Esophagus muscularis mucosa (tissue), 4 donors: Measurements from ENCODE around the gene ERC2. TPM values are rescaled to one million over a fixed set of nuclear protein-coding genes. Genes with fewer than 3 reads are reported as not detected.

ENCODE experiments used
- DNase-seq: peaks from one replicate; pipeline ENCODE4 v3.0.0-alpha.2; 2017; ENCODE audit errors: extremely low spot score
- H3K27ac ChIP-seq, 4 donors: fragments of 200-600 bp; sonication (generic); replicated peaks in 1 of 4; 1 replicate in 3 of 4; 2 replicates in 1 of 4; pipeline ENCODE4 v1.5.1; 2016 to 2019; ENCODE audit warnings: mild to moderate bottlenecking in 1 of 4
- H3K27me3 ChIP-seq, 4 donors: fragments of 200-600 bp; sonication (generic); one replicate each; pipeline versions ENCODE4 v1.5.1 to v1.6.0; 2016 to 2019
- H3K36me3 ChIP-seq, 4 donors: fragments of 200-600 bp; sonication (generic); one replicate each; pipeline ENCODE4 v1.5.1; 2016 to 2019
- H3K4me1 ChIP-seq, 4 donors: fragments of 200-600 bp; sonication (generic); one replicate each; pipeline ENCODE4 v1.5.1; 2016 to 2019
- H3K4me3 ChIP-seq, 4 donors: fragments of 200-600 bp; sonication (generic); 1 replicate in 2 of 4; 2 replicates in 2 of 4; pipeline ENCODE4 v1.5.1; 2016 to 2019; ENCODE audit warnings: mild to moderate bottlenecking in 4 of 4, moderate library complexity in 1 of 4
- H3K9me3 ChIP-seq, 4 donors: fragments of 200-600 bp; sonication (generic); 1 replicate in 3 of 4; 2 replicates in 1 of 4; pipeline ENCODE4 v1.5.1; 2016 to 2019
- EP300 ChIP-seq: sonication (generic); formaldehyde crosslinking; IDR thresholded peaks from one replicate; pipeline ENCODE4 v1.6.1; 2017; ENCODE audit warnings: antibody characterized with exemption
- POLR2A ChIP-seq: fragments of 450-650 bp; IDR thresholded peaks from one replicate; pipeline ENCODE4 v1.6.1; 2017; ENCODE audit warnings: antibody characterized with exemption, moderate library complexity, mild to moderate bottlenecking, low read depth
- POLR2AphosphoS5 ChIP-seq, 2 donors: sonication (generic); formaldehyde crosslinking; IDR thresholded peaks; one replicate each; pipeline ENCODE4 v1.6.1; 2017; ENCODE audit warnings: antibody characterized with exemption in 2 of 2
- WGBS: methylation state at CpG from one replicate; pipeline ENCODE4 v1.1.5; 2018; 5-methylcytosine and 5-hydroxymethylcytosine counted together
- intact Hi-C: fragments of 100-400 bp; cut with DNase I; formaldehyde crosslinking; loops from one replicate; pipeline ENCODE4 v1.15.1; 2023
- total RNA-seq, 4 donors: library from RNA; depleted of rRNA; stranded (reverse); fragments of >200 nt; gene quantifications; one replicate each; pipeline versions ENCODE4 v1.1.0 to v1.2.1, GENCODE V29; 2016
- TF ChIP-seq, protein P1 (sequence below), 3 experiments: fragments of 200-600 bp in 2 of 3; fragments of 450-650 bp in 1 of 3; sonication (generic) in 2 of 3; IDR thresholded peaks; one replicate each; pipeline ENCODE4 v1.5.1; 2017 to 2019; ENCODE audit warnings: antibody characterized with exemption in 3 of 3, mild to moderate bottlenecking in 2 of 3, moderate library complexity in 1 of 3

The ERC2 gene
- total RNA-seq, 4 donors from 2014 or later: 0.42 to 2.0 (median 1.5) TPM

DNA sequence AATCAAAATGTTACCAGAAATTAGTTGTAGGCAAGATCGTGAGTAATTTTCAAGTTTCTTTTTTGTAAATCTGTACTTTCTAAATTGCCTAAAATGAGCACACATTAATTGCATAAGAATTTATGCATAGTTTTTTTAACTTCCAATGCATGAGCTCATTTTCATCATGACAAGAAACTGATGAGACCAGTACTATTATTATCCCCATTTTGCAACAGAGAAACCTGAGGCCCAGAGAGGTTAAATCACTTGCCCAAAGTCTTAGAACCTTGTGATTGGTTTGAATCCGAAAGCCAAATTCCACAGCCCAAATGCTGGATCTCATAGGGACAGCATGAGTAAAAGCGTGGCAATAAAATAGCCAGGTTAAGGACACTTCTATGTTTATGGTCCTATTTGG lies 274.7 kb downstream of the ERC2 start:
- H3K4me3 ChIP-seq: no peak overlapping the region
- TF ChIP-seq EP300 (no peak), POLR2AphosphoS5 (IDR thresholded peaks at IDR 0.05) (no peak), POLR2A (no peak)
- TF ChIP-seq, protein P1, sequence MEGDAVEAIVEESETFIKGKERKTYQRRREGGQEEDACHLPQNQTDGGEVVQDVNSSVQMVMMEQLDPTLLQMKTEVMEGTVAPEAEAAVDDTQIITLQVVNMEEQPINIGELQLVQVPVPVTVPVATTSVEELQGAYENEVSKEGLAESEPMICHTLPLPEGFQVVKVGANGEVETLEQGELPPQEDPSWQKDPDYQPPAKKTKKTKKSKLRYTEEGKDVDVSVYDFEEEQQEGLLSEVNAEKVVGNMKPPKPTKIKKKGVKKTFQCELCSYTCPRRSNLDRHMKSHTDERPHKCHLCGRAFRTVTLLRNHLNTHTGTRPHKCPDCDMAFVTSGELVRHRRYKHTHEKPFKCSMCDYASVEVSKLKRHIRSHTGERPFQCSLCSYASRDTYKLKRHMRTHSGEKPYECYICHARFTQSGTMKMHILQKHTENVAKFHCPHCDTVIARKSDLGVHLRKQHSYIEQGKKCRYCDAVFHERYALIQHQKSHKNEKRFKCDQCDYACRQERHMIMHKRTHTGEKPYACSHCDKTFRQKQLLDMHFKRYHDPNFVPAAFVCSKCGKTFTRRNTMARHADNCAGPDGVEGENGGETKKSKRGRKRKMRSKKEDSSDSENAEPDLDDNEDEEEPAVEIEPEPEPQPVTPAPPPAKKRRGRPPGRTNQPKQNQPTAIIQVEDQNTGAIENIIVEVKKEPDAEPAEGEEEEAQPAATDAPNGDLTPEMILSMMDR (IDR thresholded peaks at IDR 0.05): no peak
- H3K36me3 ChIP-seq: no peaks in the 10 kb centered on the region
- H3K4me1 ChIP-seq: peaks cover 0 to 7% (median 3%) of the 10 kb centered on the region in 4 donors
- DNase-seq: no peak
- no peak overlapping the region for H3K27ac ChIP-seq
- WGBS: 91% methylated on average over 3 of the region's 3 CpGs
- no peaks in the 10 kb centered on the region for H3K27me3 ChIP-seq
- intact Hi-C loops: no loop called here
- H3K9me3 ChIP-seq: no peaks in the 10 kb centered on the region

DNA sequence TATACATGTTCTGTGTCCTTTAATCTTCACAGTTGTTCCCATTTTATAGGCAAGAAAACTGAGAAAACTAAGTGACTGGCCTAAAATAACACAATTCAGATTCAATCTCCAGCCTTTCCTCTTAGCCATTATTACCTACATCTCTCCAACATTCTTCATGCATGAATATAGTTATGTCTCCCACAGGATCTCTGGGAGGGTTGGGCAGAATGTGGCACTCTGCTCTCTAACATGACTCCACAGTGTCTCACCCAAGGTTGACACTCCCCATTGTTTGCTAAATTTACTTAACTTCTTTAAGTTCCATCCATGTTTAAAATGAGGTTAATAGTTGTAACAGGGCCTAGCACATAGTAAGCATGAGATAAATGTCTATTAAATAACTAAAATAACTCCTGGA lies 276.3 kb downstream of the ERC2 start:
- no peak overlapping the region for H3K4me3 ChIP-seq
- H3K9me3 ChIP-seq: no peaks in the 10 kb centered on the region
- DNase-seq: no peak
- H3K4me1 ChIP-seq: peaks cover 0 to 5% (median 3%) of the 10 kb centered on the region in 4 donors
- intact Hi-C loops: no loop called here
- no peak for TF ChIP-seq POLR2A
- no peak for TF ChIP-seq EP300
- no peak for TF ChIP-seq POLR2AphosphoS5 (IDR thresholded peaks at IDR 0.05)
- TF ChIP-seq, protein P1 (IDR thresholded peaks at IDR 0.05): no peak
- no peaks in the 10 kb centered on the region for H3K36me3 ChIP-seq
- no peak overlapping the region for H3K27ac ChIP-seq
- H3K27me3 ChIP-seq: no peaks in the 10 kb centered on the region

DNA sequence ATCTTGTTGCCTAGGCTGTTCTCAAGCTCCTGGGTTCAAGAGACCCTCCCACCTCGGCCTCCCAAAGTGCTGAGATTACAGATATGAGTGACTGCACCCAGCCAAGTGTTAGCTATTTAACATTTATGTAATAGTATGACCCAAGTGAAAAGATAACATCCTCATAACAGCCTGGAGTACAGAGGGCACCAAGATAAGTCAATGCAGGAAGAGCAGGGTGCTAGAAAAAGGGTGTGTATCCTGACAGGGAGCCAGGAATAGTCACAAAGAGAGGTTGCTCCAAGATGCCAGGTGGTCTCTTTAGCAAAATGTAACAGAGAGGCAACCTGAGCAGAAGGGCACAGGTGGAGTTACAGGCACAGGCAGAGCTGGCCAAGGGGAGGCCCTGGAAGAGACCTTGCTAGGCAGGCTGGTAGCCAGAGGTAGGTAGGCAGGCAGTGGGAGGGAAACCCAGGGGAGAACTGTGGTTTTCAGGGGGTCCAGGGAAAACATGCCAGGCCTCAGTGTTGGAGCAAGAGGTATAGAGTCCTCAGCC lies 277.4 kb downstream of the ERC2 start:
- H3K9me3 ChIP-seq: no peaks in the 10 kb centered on the region
- H3K27ac ChIP-seq: no peak overlapping the region
- no peaks in the 10 kb centered on the region for H3K36me3 ChIP-seq
- no peaks in the 10 kb centered on the region for H3K27me3 ChIP-seq
- 67% methylated on average over 1 of the region's 1 CpG for WGBS
- H3K4me3 ChIP-seq: no peak overlapping the region
- DNase-seq: no peak
- TF ChIP-seq POLR2A: no peak
- H3K4me1 ChIP-seq: no peaks in the 10 kb centered on the region
- intact Hi-C loops: no loop called here

DNA sequence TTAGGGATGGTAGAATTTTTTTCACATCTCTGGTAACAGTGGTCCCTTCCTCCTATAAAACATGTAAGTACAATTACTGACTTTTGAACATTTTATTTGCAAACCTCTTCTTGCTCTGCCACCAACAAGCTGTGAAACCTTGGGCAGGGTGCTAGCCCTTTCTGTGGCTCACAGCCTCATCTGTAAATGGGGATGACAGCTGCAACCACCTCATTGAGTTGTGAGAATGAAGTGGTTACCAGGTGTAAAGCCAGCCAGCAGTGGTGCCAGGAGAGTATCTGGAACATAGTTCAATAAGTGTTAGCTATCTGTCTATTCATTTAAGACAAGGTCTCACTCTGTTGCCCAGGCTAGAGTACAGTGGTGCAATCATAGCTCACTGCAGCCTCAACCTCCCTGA lies 278.1 kb downstream of the ERC2 start:
- intact Hi-C loops: no loop called here

DNA sequence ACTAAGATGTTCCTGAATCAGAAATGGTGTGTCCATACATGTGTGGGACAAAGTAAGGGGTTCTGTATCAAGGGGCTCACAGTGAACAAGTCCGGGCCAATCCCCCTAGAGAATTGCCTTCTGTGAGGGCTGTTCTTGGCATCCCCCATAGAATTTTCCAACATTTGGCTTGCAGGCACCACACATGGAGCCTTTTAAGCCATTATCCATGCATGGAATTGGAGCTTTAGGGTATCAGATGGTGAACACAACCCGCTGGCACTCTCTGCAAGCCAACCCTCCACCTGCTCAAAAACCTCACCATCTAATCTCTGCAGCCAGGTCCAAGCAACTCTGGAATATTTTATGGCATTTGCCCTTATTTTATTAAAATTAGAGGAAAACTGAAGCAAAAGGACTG lies 278.7 kb downstream of the ERC2 start:
- no peaks in the 10 kb centered on the region for H3K36me3 ChIP-seq
- H3K4me3 ChIP-seq: no peak overlapping the region
- TF ChIP-seq POLR2A (no peak), EP300 (no peak), POLR2AphosphoS5 (IDR thresholded peaks at IDR 0.05) (no peak)
- TF ChIP-seq, protein P1 (IDR thresholded peaks at IDR 0.05): no peak

More for the DNA sequence above, 278.1 kb downstream of the ERC2 start:
- TF ChIP-seq, protein P1 (IDR thresholded peaks at IDR 0.05): no peak
- TF ChIP-seq POLR2A (no peak), POLR2AphosphoS5 (IDR thresholded peaks at IDR 0.05) (no peak), EP300 (no peak)
- no peak overlapping the region for H3K27ac ChIP-seq
- no peaks in the 10 kb centered on the region for H3K4me1 ChIP-seq
- H3K36me3 ChIP-seq: no peaks in the 10 kb centered on the region
- H3K27me3 ChIP-seq: no peaks in the 10 kb centered on the region
- H3K4me3 ChIP-seq: no peak overlapping the region
- H3K9me3 ChIP-seq: no peaks in the 10 kb centered on the region
- no peak for DNase-seq

More for the DNA sequence above, 278.7 kb downstream of the ERC2 start:
- 93% methylated on average over 2 of the region's 2 CpGs for WGBS
- H3K4me1 ChIP-seq: no peaks in the 10 kb centered on the region
- no peak overlapping the region for H3K27ac ChIP-seq
- intact Hi-C loops: no loop called here
- DNase-seq: no peak
- H3K9me3 ChIP-seq: no peaks in the 10 kb centered on the region
- no peaks in the 10 kb centered on the region for H3K27me3 ChIP-seq
